A549 (cell line): ENCODE measurements around the gene NDUFA1. TPM values are rescaled to one million over a fixed set of nuclear protein-coding genes. Genes with fewer than 3 reads are reported as not detected.
A peak's percentile ranks its signal among the peaks of the same experiment; 100 is the strongest.

Source experiments
- ATAC-seq, 2 experiments: fragments of 200-7000 bp in 1 of 2; fragments of >200 bp in 1 of 2; cut with Nextera tagmentation in 1 of 2; cut with Tn5 transposase in 1 of 2; 3 replicates each; pipeline versions ENCODE4 v1.8.0 to v1.9.1; 2018 to 2020; ENCODE audit warnings: mild to moderate bottlenecking in 1 of 2, moderate library complexity in 1 of 2
- CTCF ChIA-PET: fragments of 300-600 bp; sonication (Branson Sonifier 250); formaldehyde crosslinking; extraction: SDS; loops from one replicate; lab custom pipeline; 2021; ENCODE audit warnings: antibody characterized with exemption, inconsistent platforms; lab: Yijun Ruan, JAX
- POLR2A ChIA-PET: fragments of 350-600 bp; formaldehyde crosslinking; extraction: SDS; loops from one replicate; lab custom pipeline; 2021; ENCODE audit warnings: antibody characterized with exemption, inconsistent platforms; lab: Yijun Ruan, JAX
- DNase-seq, 2 experiments: peaks; one replicate each; pipeline versions ENCODE4 v3.0.0 to v3.0.0-alpha.2; 2011 to 2016; ENCODE audit warnings: low read depth in 1 of 2, low spot score in 1 of 2
- FAIRE-seq: peaks from 2 replicates; lab custom pipeline; 2011; peaks lifted over from hg19 to GRCh38; lab: Jason Lieb, UNC
- H3K27ac ChIP-seq, 2 experiments: fragments of >200 bp; sonication (Bioruptor Twin); formaldehyde crosslinking; 3 replicates each; pipeline ENCODE4 v1.5.1; 2016 to 2017
- H3K4me1 ChIP-seq: fragments of >200 bp; sonication (Bioruptor Twin); formaldehyde crosslinking; 3 replicates; pipeline ENCODE4 v1.6.1; 2016
- H3K4me2 ChIP-seq: fragments of >200 bp; sonication (Bioruptor Twin); formaldehyde crosslinking; 3 replicates; pipeline ENCODE4 v1.6.1; 2016
- H3K4me3 ChIP-seq: fragments of >200 bp; sonication (Bioruptor Twin); formaldehyde crosslinking; 3 replicates; pipeline ENCODE4 v1.5.1; 2016
- H3K9me3 ChIP-seq: fragments of >200 bp; sonication (Bioruptor Twin); formaldehyde crosslinking; 3 replicates; pipeline ENCODE4 v1.6.1; 2016
- BCL3 ChIP-seq: fragments of >200 bp; sonication (Bioruptor Twin); formaldehyde crosslinking; IDR thresholded peaks from 3 replicates; pipeline ENCODE4 v1.6.1; 2016
- CBX2 ChIP-seq: fragments of 200-600 bp; sonication (generic); IDR thresholded peaks from 2 replicates; pipeline ENCODE4 v1.6.1; 2016; ENCODE audit warnings: low read depth, mild to moderate bottlenecking, borderline replicate concordance
- EHMT2 ChIP-seq: fragments of 200-600 bp; sonication (generic); IDR thresholded peaks from 2 replicates; pipeline ENCODE4 v1.6.1; 2016; ENCODE audit warnings: antibody characterized with exemption, low read depth, mild to moderate bottlenecking, moderate library complexity
- ELK1 ChIP-seq: fragments of 150-350 bp; IDR thresholded peaks from 2 replicates; pipeline ENCODE4 v1.6.1; 2014; ENCODE audit warnings: low read depth, mild to moderate bottlenecking, low read length
- ESRRA ChIP-seq: fragments of 150-350 bp; IDR thresholded peaks from 2 replicates; pipeline ENCODE4 v1.6.1; 2014; ENCODE audit warnings: mild to moderate bottlenecking, low read length, borderline replicate concordance
- FOSB ChIP-seq: fragments of 250-450 bp; sonication (Bioruptor Pico); IDR thresholded peaks from 2 replicates; pipeline ENCODE4 v1.5.0; 2020; ENCODE audit warnings: mild to moderate bottlenecking, moderate library complexity
- FOXS1 ChIP-seq: fragments of 250-450 bp; sonication (Bioruptor Pico); IDR thresholded peaks from 2 replicates; pipeline ENCODE4 v1.5.0; 2020; ENCODE audit warnings: mild to moderate bottlenecking, moderate library complexity
- HEYL ChIP-seq: fragments of 250-450 bp; sonication (Bioruptor Pico); IDR thresholded peaks from 2 replicates; pipeline ENCODE4 v1.8.0; 2021; ENCODE audit warnings: mild to moderate bottlenecking, moderate library complexity
- HMGXB4 ChIP-seq: fragments of 250-450 bp; sonication (Bioruptor Pico); IDR thresholded peaks from 2 replicates; pipeline ENCODE4 v1.5.0; 2021; ENCODE audit warnings: mild to moderate bottlenecking, moderate library complexity, borderline replicate concordance
- HOXA7 ChIP-seq: fragments of 250-450 bp; sonication (Bioruptor Pico); IDR thresholded peaks from 2 replicates; pipeline ENCODE4 v1.5.0; 2020; ENCODE audit warnings: mild to moderate bottlenecking, moderate library complexity
- MAFK ChIP-seq: fragments of 450-650 bp; IDR thresholded peaks from 2 replicates; pipeline ENCODE4 v1.6.1; 2014; ENCODE audit not compliant: partially characterized antibody
- MAZ ChIP-seq: fragments of 150-350 bp; IDR thresholded peaks from 2 replicates; pipeline ENCODE4 v1.6.1; 2014; ENCODE audit warnings: antibody characterized with exemption, low read depth, low read length, borderline replicate concordance
- PBX3 ChIP-seq: IDR thresholded peaks from 2 replicates; pipeline ENCODE4 v1.6.1; 2012
- POLR2AphosphoS2 ChIP-seq: conservative IDR thresholded peaks from 2 replicates; pipeline ENCODE4 v1.6.1; 2012; ENCODE audit warnings: low read length, improper control_type of control experiment, inconsistent platforms
- RAD21 ChIP-seq, 2 experiments: fragments of >200 bp in 1 of 2; sonication (Bioruptor Twin) in 1 of 2; formaldehyde crosslinking in 1 of 2; IDR thresholded peaks in 1 of 2; conservative IDR thresholded peaks in 1 of 2; 2 replicates in 1 of 2; 3 replicates in 1 of 2; pipeline ENCODE4 v1.6.1; 2012 to 2018; ENCODE audit warnings: inconsistent platforms in 1 of 2
- RARB ChIP-seq: fragments of 250-450 bp; sonication (Bioruptor Pico); IDR thresholded peaks from 2 replicates; pipeline ENCODE4 v1.8.0; 2021; ENCODE audit warnings: mild to moderate bottlenecking, moderate library complexity
- REST ChIP-seq: fragments of 200-600 bp; sonication (generic); IDR thresholded peaks from 2 replicates; pipeline ENCODE4 v1.6.1; 2016; ENCODE audit warnings: antibody characterized with exemption, mild to moderate bottlenecking, moderate library complexity
- TFCP2L1 ChIP-seq: fragments of 250-450 bp; sonication (Bioruptor Pico); IDR thresholded peaks from 2 replicates; pipeline ENCODE4 v1.5.0; 2021; ENCODE audit warnings: mild to moderate bottlenecking
- USF2 ChIP-seq: fragments of 450-650 bp; IDR thresholded peaks from 2 replicates; pipeline ENCODE4 v1.6.1; 2014; ENCODE audit warnings: antibody characterized with exemption
- ZSCAN20 ChIP-seq: fragments of 250-450 bp; sonication (Bioruptor Pico); IDR thresholded peaks from 2 replicates; pipeline ENCODE4 v1.8.0; 2022; ENCODE audit warnings: mild to moderate bottlenecking, moderate library complexity
- WGBS: methylation state at CpG from one replicate; pipeline ENCODE4 v1.1.6; 2017; ENCODE audit errors: missing lambda C conversion rate; 5-methylcytosine and 5-hydroxymethylcytosine counted together
- polyA plus RNA-seq, 4 experiments: library from polyadenylated mRNA; depleted of rRNA in 3 of 4; stranded (reverse); fragments of >200 nt; fragmentation: RNase III in 1 of 4; extraction: RNeasy Plus Mini Kit Qiagen cat#74134 plus additional on column Dnase treatment in 1 of 4; gene quantifications; 2 replicates in 3 of 4; 3 replicates in 1 of 4; pipeline ENCODE4 v1.2.3, GENCODE V29; 2011 to 2017

The NDUFA1 gene
- polyA plus RNA-seq, 2 of the 4 experiments (the other 2 are of a cell fraction) = 432 to 435 TPM

GRCh38 chrX:119899125-119899524, 27.5 kb downstream of the NDUFA1 start:
- ATAC-seq (peak in 1 of 2 experiments; percentile 39; a peak in 2 of 6 replicates), FAIRE-seq (no peak), DNase-seq (no peak)
- no peak overlapping the region for H3K4me3 ChIP-seq
- ChIA-PET POLR2A (interaction anchor here (1.1 kb wide), 1 partner anchor 11 kb away, joined by 5 read pairs; no protein-coding TSS in a partner anchor), CTCF (interaction anchor here (1.2 to 3.4 kb wide), 2 partner anchors 10 to 12 kb away, joined by 7 to 8 read pairs; no protein-coding TSS in a partner anchor)
- 0% methylated on average over 2 of the region's 2 CpGs for WGBS
- H3K4me1 ChIP-seq = peaks cover 2% of the 10 kb centered on the region; the same call in 2 of the 3 replicates
- H3K4me2 ChIP-seq = no peak overlapping the region; the same call in 2 of the 3 replicates
- no peak overlapping the region for H3K27ac ChIP-seq
- H3K9me3 ChIP-seq = no peaks in the 10 kb centered on the region
- no peak for TF ChIP-seq EHMT2
- no peak for TF ChIP-seq FOSB (CRISPR knock-in tag)
- TF ChIP-seq REST = no peak
- no peak for TF ChIP-seq ESRRA
- TF ChIP-seq MAZ = no peak
- TF ChIP-seq RAD21 (conservative IDR thresholded peaks at IDR 0.05 in 1 of 2, IDR thresholded peaks at IDR 0.05 in 1 of 2) = no peak
- TF ChIP-seq HMGXB4 (CRISPR knock-in tag) = no peak
- TF ChIP-seq MAFK = no peak
- no peak for TF ChIP-seq USF2
- TF ChIP-seq HEYL (CRISPR knock-in tag) = no peak
- TF ChIP-seq CBX2 = no peak

GRCh38 chrX:119900976-119901375, 29.3 kb downstream of the NDUFA1 start:
- TF ChIP-seq ZSCAN20 (CRISPR knock-in tag) (no peak), ELK1 (no peak), HOXA7 (CRISPR knock-in tag) (no peak), BCL3 (no peak), POLR2AphosphoS2 (no peak), TFCP2L1 (CRISPR knock-in tag) (no peak), RARB (CRISPR knock-in tag) (no peak), PBX3 (no peak), ESRRA (no peak), FOXS1 (CRISPR knock-in tag) (no peak)
- ATAC-seq (no peak), FAIRE-seq (no peak), DNase-seq (no peak)
- POLR2A ChIA-PET = no interaction called here
- H3K27ac ChIP-seq = no peak overlapping the region
- H3K4me3 ChIP-seq = no peak overlapping the region
- no peak overlapping the region for H3K4me2 ChIP-seq
- H3K9me3 ChIP-seq = no peaks in the 10 kb centered on the region
- no peaks in the 10 kb centered on the region for H3K4me1 ChIP-seq
- 78% methylated on average over 1 of the region's 1 CpG for WGBS
- CTCF ChIA-PET = interaction anchor here (1.2 to 3.4 kb wide), 2 partner anchors 11 to 13 kb away, joined by 6 to 8 read pairs; no protein-coding TSS in a partner anchor
